ENCODE data around the gene DYSF. TPM values are rescaled to one million over a fixed set of nuclear protein-coding genes. Genes with fewer than 3 reads are reported as not detected.

The DYSF gene
- total RNA-seq, 1 experiment from 2014 or later, result 0.31 TPM

GRCh38 chr2:71695235-71696120 is 242.1 kb downstream of the DYSF start:
- H3K36me3 ChIP-seq (ENCODE audit: control insufficient read depth, insufficient read depth, low read length), result no peaks in the 10 kb centered on the region
- BruUV-seq (replicated peaks), result no TSS peak
- in situ Hi-C loops (cut with HindIII; ENCODE audit: low pct_unique_long_range_greater_than_20kb, low sequenced_read_pairs) (no loop called here), intact Hi-C loops (cut with micrococcal nuclease; ENCODE audit: unreplicated experiment) (no loop called here)
- DNase-seq (ENCODE audit: low read depth, low spot score), result no peak
- H3K27me3 ChIP-seq (ENCODE audit: control insufficient read depth, insufficient read depth, low read length), result no peaks in the 10 kb centered on the region; the same call in 1 of the 2 replicates
- H3K27ac ChIP-seq (ENCODE audit: low read length), result no peak overlapping the region
- H3K4me1 ChIP-seq (ENCODE audit: control insufficient read depth, insufficient read depth, low read length), result peaks cover 3% of the 10 kb centered on the region; the same call in 1 of the 2 replicates
- H3K9me3 ChIP-seq (ENCODE audit: control insufficient read depth, insufficient read depth, low read depth, low read length), result no peaks in the 10 kb centered on the region
- ChIA-PET CTCF (no interaction called here), POLR2A (no interaction called here)
- no peak for ATAC-seq
- TF ChIP-seq CTCF (IDR thresholded peaks at IDR 0.05), result no peak
- H3K4me3 ChIP-seq (ENCODE audit: low read depth in 2 of 2, low read length in 2 of 2), result no peak overlapping the region

GRCh38 chr2:71696381-71696780 is 243.0 kb downstream of the DYSF start:
- DNase-seq (ENCODE audit: low read depth, low spot score) (no peak), ATAC-seq (no peak)
- Histone ChIP-seq H3K9me3 (ENCODE audit: control insufficient read depth, insufficient read depth, low read depth, low read length) (no peaks in the 10 kb centered on the region), H3K4me1 (ENCODE audit: control insufficient read depth, insufficient read depth, low read length) (peaks cover 3% of the 10 kb centered on the region; the same call in 1 of the 2 replicates), H3K27me3 (ENCODE audit: control insufficient read depth, insufficient read depth, low read length) (no peaks in the 10 kb centered on the region; the same call in 1 of the 2 replicates), H3K36me3 (ENCODE audit: control insufficient read depth, insufficient read depth, low read length) (no peaks in the 10 kb centered on the region), H3K4me3 (ENCODE audit: low read depth in 2 of 2, low read length in 2 of 2) (no peak overlapping the region), H3K27ac (ENCODE audit: low read length) (no peak overlapping the region)
- CTCF ChIA-PET, result no interaction called here
- no peak for TF ChIP-seq TCF7L2 (IDR thresholded peaks at IDR 0.05; ENCODE audit: low read depth, low read length)
- no peak for TF ChIP-seq POLR2AphosphoS5 (IDR thresholded peaks at IDR 0.05; ENCODE audit: low read depth, low read length)
- TF ChIP-seq CTCF (IDR thresholded peaks at IDR 0.05), result no peak
- no peak for TF ChIP-seq SIN3A (IDR thresholded peaks at IDR 0.05; ENCODE audit: borderline replicate concordance, insufficient read depth, low read depth, low read length)
- TF ChIP-seq REST (IDR thresholded peaks at IDR 0.05; ENCODE audit: insufficient read depth in 1 of 2, low read depth in 2 of 2, low read length in 1 of 2), result no peak
- in situ Hi-C loops (cut with HindIII; ENCODE audit: low pct_unique_long_range_greater_than_20kb, low sequenced_read_pairs) (no loop called here), intact Hi-C loops (cut with micrococcal nuclease; ENCODE audit: unreplicated experiment) (no loop called here)
- POLR2A ChIA-PET, result no interaction called here
- no TSS peak for BruUV-seq (replicated peaks)
